Activated B cell treated with CpG ODN at 0.5 μM for 24 hours (primary cell): ENCODE measurements around the gene C17orf50. TPM values are rescaled to one million over a fixed set of nuclear protein-coding genes. Genes with fewer than 3 reads are reported as not detected.

Experiments
- ATAC-seq: fragments of 200-7000 bp; cut with Tn5 transposase; one replicate; pipeline ENCODE4 v1.10.0; 2021; ENCODE audit warnings: low read depth, mild to moderate bottlenecking, moderate library complexity
- CTCF ChIA-PET: fragments of 350-600 bp; sonication (Branson Sonifier 250); formaldehyde crosslinking; loops from one replicate; lab custom pipeline; 2021; ENCODE audit warnings: antibody characterized with exemption; lab: Charles Lee
- POLR2A ChIA-PET: fragments of 350-600 bp; sonication (Branson Sonifier 250); formaldehyde crosslinking; loops from one replicate; lab custom pipeline; 2021; ENCODE audit warnings: antibody characterized with exemption; lab: Charles Lee
- DNase-seq: peaks from one replicate; pipeline ENCODE4 v3.0.0; 2022
- H3K27ac Mint-ChIP-seq: one replicate; pipeline ENCODE4 v1.8.0; 2020; ENCODE audit warnings: mixed read lengths
- H3K27me3 Mint-ChIP-seq: one replicate; pipeline ENCODE4 v1.8.0; 2021; ENCODE audit warnings: mixed read lengths
- H3K36me3 Mint-ChIP-seq: one replicate; pipeline ENCODE4 v1.8.0; 2021; ENCODE audit warnings: low read depth, mixed read lengths
- H3K4me1 Mint-ChIP-seq: one replicate; pipeline ENCODE4 v1.8.0; 2021; ENCODE audit warnings: mixed read lengths
- H3K4me3 Mint-ChIP-seq: one replicate; pipeline ENCODE4 v1.8.0; 2020; ENCODE audit warnings: mild to moderate bottlenecking, mixed read lengths
- H3K9me3 Mint-ChIP-seq: one replicate; pipeline ENCODE4 v1.8.0; 2020; ENCODE audit warnings: mixed read lengths
- CTCF ChIP-seq: fragments of 200-600 bp; IDR thresholded peaks from one replicate; pipeline ENCODE4 v1.8.0; 2022; ENCODE audit warnings: antibody characterized with exemption, mild to moderate bottlenecking
- intact Hi-C: fragments of 100-400 bp; cut with micrococcal nuclease; formaldehyde crosslinking; loops from one replicate; pipeline ENCODE4 v1.15.1; 2024
- total RNA-seq: library from RNA; stranded (reverse); gene quantifications from 2 replicates; pipeline ENCODE4 v1.2.3, GENCODE V29; 2022

Gene C17orf50
- total RNA-seq, 1 donor from 2014 or later = not detected

DNA sequence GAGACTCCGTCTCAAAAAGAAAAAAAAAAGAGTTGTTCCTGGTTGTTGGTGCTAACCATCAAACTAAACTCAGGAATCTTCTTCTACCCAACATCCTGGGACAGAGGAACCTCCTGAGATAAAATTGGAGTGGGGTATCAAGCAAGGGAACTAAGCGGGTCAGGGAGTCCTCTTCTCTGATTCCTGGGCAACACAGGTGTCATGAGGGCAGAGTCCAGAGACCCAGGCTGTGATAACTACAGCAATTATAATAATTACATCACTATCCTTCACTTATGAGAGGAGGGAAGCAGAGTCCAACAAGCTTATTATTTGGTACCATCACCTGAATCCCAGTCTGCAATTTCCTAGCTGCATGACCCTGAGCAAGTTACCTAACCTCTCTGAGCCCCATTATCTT, 8.1 kb downstream of the C17orf50 start:
- POLR2A ChIA-PET = no interaction called here
- Mint-ChIP-seq H3K27ac (no peak overlapping the region), H3K9me3 (no peaks in the 10 kb centered on the region), H3K4me3 (no peak overlapping the region), H3K27me3 (peaks cover 14% of the 10 kb centered on the region), H3K4me1 (peaks cover 9% of the 10 kb centered on the region), H3K36me3 (peaks cover 1% of the 10 kb centered on the region)
- TF ChIP-seq CTCF = no peak
- ATAC-seq = no peak
- intact Hi-C loops = no loop called here
- no peak for DNase-seq
- CTCF ChIA-PET = interaction anchor here (3.3 kb wide), 1 partner anchor 39 kb away, joined by 22 read pairs; the partner anchor contains the start of gene TAF15

DNA sequence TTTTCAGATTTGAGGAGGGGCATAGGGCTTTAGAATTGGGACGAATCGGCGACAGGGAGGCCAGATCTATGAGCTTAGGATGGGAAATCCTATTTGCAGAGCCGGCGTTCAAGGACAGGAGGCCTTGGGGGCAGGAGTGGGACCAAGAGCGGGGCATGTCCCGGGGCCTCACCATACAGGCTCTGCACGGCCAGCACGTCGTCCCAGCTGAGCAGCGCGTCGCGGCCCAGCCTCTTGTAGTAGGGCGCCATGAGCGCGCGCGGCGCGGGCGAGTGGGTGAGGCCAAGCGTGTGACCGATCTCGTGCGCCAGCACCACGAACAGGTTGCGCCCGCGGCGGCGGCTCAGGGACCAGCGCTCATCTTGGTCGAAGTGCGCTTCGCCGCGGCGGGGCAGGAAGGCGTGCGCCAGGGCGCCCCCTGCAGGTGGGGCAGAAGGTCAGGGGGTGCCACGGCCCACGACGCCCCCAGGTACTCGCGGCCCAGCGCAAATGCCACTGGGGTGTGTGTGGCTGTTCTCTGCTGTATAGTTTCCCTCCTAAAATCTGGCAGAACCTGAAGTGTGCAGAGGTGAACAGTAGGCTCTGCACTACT, 9.3 kb downstream of the C17orf50 start:
- no peak for TF ChIP-seq CTCF
- Mint-ChIP-seq H3K27me3 (peaks cover 17% of the 10 kb centered on the region), H3K9me3 (no peaks in the 10 kb centered on the region), H3K4me3 (no peak overlapping the region), H3K36me3 (no peaks in the 10 kb centered on the region), H3K4me1 (peaks cover 1% of the 10 kb centered on the region), H3K27ac (no peak overlapping the region)
- POLR2A ChIA-PET = no interaction called here
- ATAC-seq (no peak), DNase-seq (no peak)
- intact Hi-C loops = no loop called here
- CTCF ChIA-PET = no interaction called here

DNA sequence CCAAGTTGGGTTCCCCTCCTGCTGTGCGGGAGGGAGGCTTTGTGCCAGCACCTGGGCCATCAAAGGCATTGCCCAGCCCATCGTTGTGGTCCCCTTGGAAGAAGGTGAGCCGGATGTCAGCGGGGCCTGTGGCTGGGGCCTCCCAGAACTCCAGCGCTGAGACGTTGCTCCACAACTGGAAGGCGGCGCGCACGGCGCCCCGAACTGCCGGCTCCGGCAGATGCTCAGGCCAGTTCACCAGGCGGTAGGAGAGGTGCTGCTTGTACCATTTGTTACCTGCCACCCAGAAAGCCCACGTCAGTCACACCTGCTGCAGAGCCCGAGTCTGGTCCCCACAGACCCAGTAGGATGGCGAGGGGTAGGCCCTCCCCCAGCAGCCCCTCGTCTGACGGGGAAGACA, 12.4 kb downstream of the C17orf50 start:
- no peaks in the 10 kb centered on the region for H3K36me3 Mint-ChIP-seq
- no peaks in the 10 kb centered on the region for H3K9me3 Mint-ChIP-seq
- no peak for TF ChIP-seq CTCF
- no peak overlapping the region for H3K4me3 Mint-ChIP-seq
- ChIA-PET CTCF (no interaction called here), POLR2A (interaction anchor here (1.0 kb wide), 1 partner anchor 36 kb away, joined by 3 read pairs; the partner anchor contains the start of gene TAF15)
- intact Hi-C loops = no loop called here
- ATAC-seq (no peak), DNase-seq (no peak)
- H3K27ac Mint-ChIP-seq = no peak overlapping the region
- no peaks in the 10 kb centered on the region for H3K4me1 Mint-ChIP-seq
- peaks cover 19% of the 10 kb centered on the region for H3K27me3 Mint-ChIP-seq

DNA sequence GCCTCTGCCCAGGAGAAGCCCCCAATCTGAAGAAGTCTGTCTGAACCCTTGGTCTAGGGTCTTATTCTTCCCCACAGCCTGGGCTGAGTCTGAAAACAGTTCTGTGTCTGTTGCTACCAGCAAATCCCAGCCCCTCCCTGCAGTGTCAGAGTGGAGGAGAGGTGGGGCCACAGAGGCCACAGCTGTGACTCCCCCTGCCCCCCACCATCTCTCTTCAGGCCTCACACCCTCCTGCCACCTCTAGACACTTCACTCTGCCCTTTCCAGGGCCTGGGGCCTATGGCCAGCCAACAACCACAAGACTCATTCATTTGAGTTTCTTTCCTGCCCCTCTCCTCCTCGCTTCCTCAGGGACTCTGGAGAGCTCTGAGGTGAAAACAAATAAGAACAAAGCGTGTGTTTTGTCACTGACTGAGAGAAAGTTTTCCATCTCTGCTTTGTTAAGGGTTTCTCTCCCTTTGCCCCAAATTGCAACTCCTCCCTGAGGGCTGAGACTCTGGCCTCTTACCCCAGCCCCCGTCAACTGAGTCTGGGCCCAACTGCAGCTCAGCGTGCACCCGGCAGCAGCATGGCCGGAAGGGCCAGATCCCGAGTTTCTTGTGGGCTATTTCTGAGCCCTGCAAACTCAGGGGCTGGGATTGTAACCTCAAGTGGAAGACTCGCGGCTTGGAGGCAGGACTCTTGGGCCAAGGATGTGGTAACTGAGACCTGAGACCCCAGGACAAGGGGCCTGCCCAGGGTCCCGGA, 13.2 kb downstream of the C17orf50 start:
- Mint-ChIP-seq H3K36me3 (no peaks in the 10 kb centered on the region), H3K9me3 (no peaks in the 10 kb centered on the region), H3K4me3 (no peak overlapping the region), H3K27me3 (peaks cover 18% of the 10 kb centered on the region), H3K4me1 (no peaks in the 10 kb centered on the region), H3K27ac (no peak overlapping the region)
- ATAC-seq (no peak), DNase-seq (no peak)
- TF ChIP-seq CTCF = no peak
- ChIA-PET CTCF (interaction anchor here (0.9 kb wide), 1 partner anchor 10 kb away, joined by 4 read pairs; no protein-coding TSS in a partner anchor), POLR2A (no interaction called here)
- intact Hi-C loops = no loop called here

DNA sequence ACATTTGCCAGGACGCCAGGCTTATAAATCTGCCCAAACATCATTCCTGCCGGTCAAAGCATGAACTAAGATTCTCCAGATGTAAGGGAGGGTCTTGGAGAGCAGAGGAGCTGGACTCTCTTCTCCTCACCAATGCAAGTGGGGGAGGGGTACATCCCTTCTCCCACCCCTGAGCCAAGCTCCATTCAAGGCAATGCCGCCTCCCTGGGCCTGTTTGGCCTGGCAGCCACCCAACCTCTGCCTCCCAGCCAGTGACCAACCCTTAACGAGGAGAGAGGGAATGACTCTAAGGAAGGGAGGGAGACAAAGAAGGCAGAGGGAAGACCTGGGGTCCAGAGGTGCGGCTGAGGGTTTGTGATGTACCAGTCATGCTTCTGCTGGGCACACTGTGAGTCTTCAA, 13.8 kb downstream of the C17orf50 start:
- no peaks in the 10 kb centered on the region for H3K9me3 Mint-ChIP-seq
- H3K4me3 Mint-ChIP-seq = no peak overlapping the region
- H3K27me3 Mint-ChIP-seq = peaks cover 20% of the 10 kb centered on the region
- ATAC-seq (no peak), DNase-seq (no peak)
- no peaks in the 10 kb centered on the region for H3K36me3 Mint-ChIP-seq
- no peak overlapping the region for H3K27ac Mint-ChIP-seq
- intact Hi-C loops = no loop called here
- POLR2A ChIA-PET = no interaction called here
- no peaks in the 10 kb centered on the region for H3K4me1 Mint-ChIP-seq
- CTCF ChIA-PET = interaction anchor here (0.9 kb wide), 1 partner anchor 10 kb away, joined by 4 read pairs; no protein-coding TSS in a partner anchor
- TF ChIP-seq CTCF = no peak
